Uterus (tissue), 2 donors: ENCODE measurements around the gene ATP6V0D1.

Experiments
- POLR2A ChIP-seq, 2 donors: fragments of 450-650 bp; IDR thresholded peaks; one replicate each; pipeline ENCODE4 v1.6.1; 2016; ENCODE audit warnings: antibody characterized with exemption in 2 of 2, mild to moderate bottlenecking in 1 of 2, moderate library complexity in 1 of 2
- TF ChIP-seq, protein P1 (sequence below), 4 experiments: fragments of 200-600 bp in 2 of 4; fragments of 450-650 bp in 2 of 4; sonication (generic) in 2 of 4; IDR thresholded peaks; one replicate each; pipeline ENCODE4 v1.5.1; 2016 to 2019; ENCODE audit warnings: antibody characterized with exemption in 4 of 4, mild to moderate bottlenecking in 2 of 4, moderate library complexity in 1 of 4

DNA sequence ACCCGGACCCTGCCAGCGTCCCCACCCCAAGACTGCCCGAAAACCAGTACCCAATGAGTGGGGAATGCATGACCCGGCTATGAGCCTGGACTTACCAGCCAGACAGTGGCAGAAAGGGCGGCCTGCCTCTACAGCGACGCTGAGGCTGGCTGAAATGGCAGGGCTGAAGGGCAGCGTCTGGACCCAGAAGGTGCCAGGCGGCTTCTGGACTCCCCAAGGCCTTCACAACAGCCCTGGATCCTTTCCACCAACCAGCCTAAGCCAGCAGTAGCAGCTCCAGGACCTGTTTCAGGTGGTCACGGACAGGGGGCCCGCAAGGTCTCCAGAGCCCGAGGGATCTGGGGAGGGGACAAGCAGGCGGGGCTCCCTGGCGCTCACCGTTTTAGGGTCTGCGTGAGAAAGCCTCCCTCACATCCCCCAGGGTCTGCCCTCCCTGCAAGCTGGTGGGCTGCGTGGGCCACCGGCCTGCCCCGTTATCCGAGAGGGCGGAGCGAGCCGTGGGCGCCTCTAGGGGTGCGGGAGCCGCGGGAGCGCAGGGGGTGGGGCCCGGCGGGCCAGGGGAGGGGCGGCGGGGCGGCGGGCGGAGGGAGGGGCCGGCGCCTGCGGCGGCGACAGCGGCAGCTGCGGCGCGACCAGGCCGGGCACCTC, 47.4 kb upstream of the ATP6V0D1 start, which contains the start of gene RIPOR1:
- no peak for TF ChIP-seq POLR2A (IDR thresholded peaks at IDR 0.05)
- TF ChIP-seq, protein P1, sequence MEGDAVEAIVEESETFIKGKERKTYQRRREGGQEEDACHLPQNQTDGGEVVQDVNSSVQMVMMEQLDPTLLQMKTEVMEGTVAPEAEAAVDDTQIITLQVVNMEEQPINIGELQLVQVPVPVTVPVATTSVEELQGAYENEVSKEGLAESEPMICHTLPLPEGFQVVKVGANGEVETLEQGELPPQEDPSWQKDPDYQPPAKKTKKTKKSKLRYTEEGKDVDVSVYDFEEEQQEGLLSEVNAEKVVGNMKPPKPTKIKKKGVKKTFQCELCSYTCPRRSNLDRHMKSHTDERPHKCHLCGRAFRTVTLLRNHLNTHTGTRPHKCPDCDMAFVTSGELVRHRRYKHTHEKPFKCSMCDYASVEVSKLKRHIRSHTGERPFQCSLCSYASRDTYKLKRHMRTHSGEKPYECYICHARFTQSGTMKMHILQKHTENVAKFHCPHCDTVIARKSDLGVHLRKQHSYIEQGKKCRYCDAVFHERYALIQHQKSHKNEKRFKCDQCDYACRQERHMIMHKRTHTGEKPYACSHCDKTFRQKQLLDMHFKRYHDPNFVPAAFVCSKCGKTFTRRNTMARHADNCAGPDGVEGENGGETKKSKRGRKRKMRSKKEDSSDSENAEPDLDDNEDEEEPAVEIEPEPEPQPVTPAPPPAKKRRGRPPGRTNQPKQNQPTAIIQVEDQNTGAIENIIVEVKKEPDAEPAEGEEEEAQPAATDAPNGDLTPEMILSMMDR (IDR thresholded peaks at IDR 0.05): peak in 1 of 4 experiments; percentile 9
